Measurements from ENCODE around the gene SH2D3A.
A peak's percentile ranks its signal among the peaks of the same experiment; 100 is the strongest.
"Not testable (repeated sequence)": the region's sequence is repeated elsewhere in the genome, so short reads cannot be mapped to it uniquely, and the experiment has no call there.

SH2D3A gene

GRCh38 chr19:6788896-6789295, 21.7 kb upstream of the SH2D3A start:
- DNase-seq, result no peak

DNA sequence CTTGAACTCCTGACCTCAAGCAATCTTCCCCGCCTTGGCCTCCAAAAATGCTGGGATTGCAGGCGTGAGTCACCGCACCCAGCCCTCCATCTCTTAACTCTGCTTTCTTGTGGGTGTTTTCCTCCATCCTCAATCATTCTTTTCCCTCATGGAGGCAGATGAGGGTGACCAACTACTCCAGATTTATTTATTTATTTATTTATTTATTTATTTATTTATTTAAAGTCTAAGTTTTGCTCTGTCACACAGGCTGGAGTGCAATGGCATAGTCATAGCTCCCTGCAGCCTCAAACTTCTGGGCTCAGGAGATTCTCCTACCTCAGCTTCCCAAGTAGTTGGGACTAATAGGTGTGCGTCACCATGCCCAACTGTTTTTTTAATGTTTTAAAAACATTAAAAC, 20.2 kb upstream of the SH2D3A start:
- no peak for DNase-seq

GRCh38 chr19:6779206-6779605, 12.0 kb upstream of the SH2D3A start:
- DNase-seq, result no peak

GRCh38 chr19:6778386-6778785, 11.2 kb upstream of the SH2D3A start:
- DNase-seq, result no peak

GRCh38 chr19:6777434-6777833, 10.2 kb upstream of the SH2D3A start:
- DNase-seq, result no peak

GRCh38 chr19:6776999-6777398, 9.8 kb upstream of the SH2D3A start:
- DNase-seq, result no peak

DNA sequence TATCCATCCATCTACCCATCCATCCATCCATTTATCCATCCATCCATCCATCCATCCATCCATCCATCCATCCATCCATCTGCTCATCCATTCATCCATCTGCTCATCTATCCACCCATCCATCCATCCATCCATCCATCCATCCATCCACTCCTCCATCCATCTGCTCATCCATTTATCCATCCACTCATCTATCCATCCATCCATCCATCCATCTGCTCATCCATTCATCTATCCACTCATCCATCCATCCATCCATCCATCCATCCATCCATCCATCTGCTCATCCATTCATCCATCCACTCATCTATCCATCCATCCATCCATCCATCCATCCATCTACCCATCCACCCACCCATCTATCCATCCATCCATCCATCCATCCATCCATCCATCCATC, 8.8 kb upstream of the SH2D3A start:
- DNase-seq, result not testable (repeated sequence)

GRCh38 chr19:6774821-6775707, 7.8 kb upstream of the SH2D3A start:
- DNase-seq, result no peak

- peak; percentile 64 for DNase-seq
These were observed 6.2 kb upstream of the SH2D3A start for GRCh38 chr19:6773323-6773931.

DNA sequence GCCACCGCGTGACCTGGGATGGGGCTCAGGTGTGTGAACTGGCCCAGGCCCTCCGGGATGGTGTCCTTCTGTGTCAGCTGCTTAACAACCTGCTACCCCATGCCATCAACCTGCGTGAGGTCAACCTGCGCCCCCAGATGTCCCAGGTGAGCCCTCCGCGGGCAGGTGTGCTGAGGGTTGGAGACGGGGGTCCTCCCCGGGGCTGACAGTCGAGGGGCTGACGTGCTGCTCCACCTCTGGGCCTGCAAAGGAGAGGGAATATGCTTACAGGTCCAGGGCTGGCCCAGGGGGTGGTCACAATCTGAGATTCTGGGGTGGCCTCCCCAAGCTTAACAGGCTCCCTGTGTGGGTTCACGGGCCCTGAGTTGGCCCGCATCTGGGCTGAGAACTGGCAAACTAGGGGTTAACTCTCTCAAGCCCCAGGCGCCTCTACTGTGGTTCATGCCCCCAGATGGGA, 5.7 kb upstream of the SH2D3A start:
- no peak for DNase-seq

DNA sequence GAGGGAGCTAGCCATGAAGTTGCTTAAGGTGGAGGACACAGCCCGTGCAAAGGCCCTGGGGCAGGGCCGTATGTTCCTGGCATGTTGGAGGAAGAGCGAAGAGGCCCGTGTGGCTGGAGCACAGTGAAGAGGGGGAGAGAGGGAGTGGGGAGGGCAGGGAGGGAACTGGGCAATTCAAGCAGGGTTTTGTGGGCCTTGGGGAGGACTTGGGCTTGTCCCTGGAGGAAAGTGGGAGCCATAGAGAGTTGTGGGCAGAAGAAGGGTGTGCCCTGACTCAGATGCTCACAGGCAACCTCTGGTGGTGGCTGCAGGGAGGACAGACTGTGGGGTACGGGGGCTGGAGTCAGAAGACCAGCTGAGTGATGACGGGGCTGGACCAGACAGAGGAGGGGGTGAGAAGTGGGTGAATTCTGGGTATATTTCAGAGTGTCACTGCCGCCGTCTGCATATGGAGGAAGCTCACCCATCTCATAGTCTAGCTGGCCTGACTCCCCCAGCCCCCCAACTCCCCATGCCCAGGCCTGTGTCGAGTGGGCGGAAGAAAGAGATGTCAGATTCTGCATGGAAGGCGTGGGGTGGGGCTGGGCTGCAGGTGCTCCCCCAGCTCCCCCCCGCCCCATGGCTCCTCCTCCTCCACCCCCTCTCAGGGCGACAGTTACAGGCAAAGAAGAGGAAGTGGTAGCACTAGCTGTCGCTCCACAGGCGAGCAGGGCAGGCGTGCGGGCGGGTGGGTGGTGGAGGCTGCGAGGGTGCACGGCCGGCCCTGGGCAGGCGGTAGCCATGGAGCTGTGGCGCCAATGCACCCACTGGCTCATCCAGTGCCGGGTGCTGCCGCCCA, 5.0 kb upstream of the SH2D3A start, which contains the start of gene VAV1:
Gene VAV1 (plus strand): TSS at position 681 of the 838 bp plus-strand sequence. CDS start 100 bp downstream, at position 781.
- DNase-seq, result peak; percentile 92

DNA sequence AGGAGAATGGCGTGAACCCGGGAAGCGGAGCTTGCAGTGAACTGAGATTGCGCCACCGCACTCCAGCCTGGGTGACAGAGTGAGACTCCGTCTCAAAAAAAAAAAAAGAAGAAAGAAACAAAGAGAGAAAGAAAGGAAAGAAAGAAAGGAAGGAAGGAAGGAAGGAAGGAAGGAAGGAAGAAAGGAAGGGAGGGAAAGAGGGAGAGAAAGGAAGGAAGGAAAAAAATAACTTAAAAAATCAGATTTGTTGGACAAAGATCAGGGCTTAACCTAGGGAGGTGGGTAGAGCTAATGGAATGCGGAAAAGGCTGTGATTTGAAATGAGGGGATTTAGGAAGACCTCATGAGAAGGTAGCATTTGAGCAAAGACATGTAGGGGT, 4.4 kb upstream of the SH2D3A start:
- not testable (repeated sequence) for DNase-seq

- peak; percentile 51 for DNase-seq
These were observed 1.9 kb upstream of the SH2D3A start for GRCh38 chr19:6769006-6769619.

- peak; percentile 56 for DNase-seq
These were observed 1.1 kb upstream of the SH2D3A start for GRCh38 chr19:6768236-6768785.

DNA sequence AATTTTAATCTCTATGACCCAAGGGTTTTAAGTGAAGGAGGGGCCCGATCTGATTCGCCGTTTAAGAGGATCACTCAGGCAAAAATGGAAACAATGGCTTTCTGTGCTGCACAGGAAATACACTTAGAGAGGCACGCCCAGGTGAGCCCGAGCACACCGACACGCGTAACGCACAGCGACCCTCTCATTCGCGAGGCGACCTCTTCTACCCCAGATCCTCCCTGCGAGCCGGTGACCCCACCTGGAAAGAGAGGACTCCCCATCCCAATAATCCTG, 216 bp downstream of the SH2D3A start:
- DNase-seq, result peak; percentile 80

GRCh38 chr19:6766357-6767080, 716 bp downstream of the SH2D3A start:
- peak; percentile 22 for DNase-seq

- DNase-seq, result peak; percentile 53
These were observed 1.4 kb downstream of the SH2D3A start for GRCh38 chr19:6765738-6766356.

- DNase-seq, result not testable (repeated sequence)
These were observed 4.9 kb downstream of the SH2D3A start for GRCh38 chr19:6762253-6762797.

- peak; percentile 41 for DNase-seq
These were observed 6.1 kb downstream of the SH2D3A start for GRCh38 chr19:6761053-6761676.

- no peak for DNase-seq
These were observed 6.6 kb downstream of the SH2D3A start for GRCh38 chr19:6760606-6761005.

Measured in CD4-positive, alpha-beta T cell treated with Interleukin-21 for 1 hour (primary cell).